SH-SY5Y (cell line): Measurements from ENCODE around the gene UGT1A7.

Experiments used
- GATA2 ChIP-seq: IDR thresholded peaks from 2 replicates; pipeline ENCODE4 v1.6.1; 2011; ENCODE audit warnings: mild to moderate bottlenecking, low read depth, low read length
- GATA3 ChIP-seq: IDR thresholded peaks from 2 replicates; pipeline ENCODE4 v1.6.1; 2011; ENCODE audit warnings: low read depth, mild to moderate bottlenecking, low read length, moderate library complexity

DNA sequence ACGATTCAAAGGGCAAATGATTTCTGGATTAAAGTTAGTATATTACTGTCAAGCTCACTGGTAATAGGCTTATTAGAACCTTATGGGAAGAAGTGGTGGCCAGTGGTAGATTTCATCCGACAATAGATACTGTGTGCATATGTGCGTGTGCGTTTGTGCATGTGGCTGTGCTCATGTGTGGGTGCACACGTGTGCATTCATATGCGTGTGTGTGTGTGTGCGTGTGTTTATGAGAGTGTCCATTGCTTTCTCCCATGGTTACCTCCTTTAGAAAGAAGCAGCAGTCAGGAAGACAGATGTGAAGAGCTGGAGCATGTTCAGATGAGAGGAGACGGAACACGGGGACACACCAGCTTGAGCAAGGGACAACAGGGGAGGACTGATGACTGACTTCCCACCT lies 87.6 kb downstream of the UGT1A7 start:
- TF ChIP-seq GATA2: no peak
- no peak for TF ChIP-seq GATA3
